OCI-LY3 (cell line): ENCODE results near the gene UROC1.

ENCODE experiments used
- H2AFZ ChIP-seq: fragments of 200-600, 300-600 bp; shearing (Covaris generic); 2 replicates; pipeline ENCODE4 v1.6.0; 2014; ENCODE audit warnings: antibody characterized with exemption, low read depth, low read length
- H3K27ac ChIP-seq: fragments of 200-600, 300-600 bp; sonication (generic); 2 replicates; pipeline ENCODE4 v1.5.1; 2014; ENCODE audit warnings: mild to moderate bottlenecking, low read length, moderate library complexity, mixed read lengths
- H3K27me3 ChIP-seq: fragments of 200-600, 300-600 bp; sonication (generic); 2 replicates; pipeline ENCODE4 v1.6.1; 2014; ENCODE audit warnings: low read depth, low read length, mixed read lengths
- H3K36me3 ChIP-seq: fragments of 200-600, 300-600 bp; sonication (generic); replicated peaks from 2 replicates; pipeline ENCODE3; 2014; ENCODE audit warnings: low read depth, low read length, mixed read lengths
- H3K4me1 ChIP-seq: fragments of 300-600, 200-600 bp; sonication (generic); 2 replicates; pipeline ENCODE4 v1.6.1; 2014; ENCODE audit warnings: low read length, mixed read lengths
- H3K4me2 ChIP-seq: fragments of 200-600, 300-600 bp; sonication (generic); 2 replicates; pipeline ENCODE4 v1.6.1; 2014; ENCODE audit warnings: low read length, mixed read lengths
- H3K4me3 ChIP-seq: fragments of 300-600, 200-600 bp; sonication (generic); 2 replicates; pipeline ENCODE4 v1.5.1; 2014; ENCODE audit warnings: antibody characterized with exemption, mild to moderate bottlenecking, low read length, moderate library complexity
- H3K79me2 ChIP-seq: fragments of 300-600, 200-600 bp; shearing (Covaris generic); 2 replicates; pipeline ENCODE4 v1.6.1; 2014; ENCODE audit warnings: mild to moderate bottlenecking, low read length, mixed read lengths
- H3K9ac ChIP-seq: fragments of 300-600, 200-600 bp; shearing (Covaris generic); 2 replicates; pipeline ENCODE4 v1.6.0; 2014; ENCODE audit warnings: mild to moderate bottlenecking, low read length, moderate library complexity
- H3K9me3 ChIP-seq: fragments of 200-600, 300-600 bp; shearing (Covaris generic); 2 replicates; pipeline ENCODE4 v1.6.1; 2014; ENCODE audit warnings: low read length, mixed read lengths; ENCODE audit not compliant: insufficient read depth
- H4K20me1 ChIP-seq: fragments of 200-600, 300-600 bp; sonication (generic); 2 replicates; pipeline ENCODE4 v1.6.1; 2016; ENCODE audit warnings: low read length, mixed read lengths; ENCODE audit not compliant: insufficient read depth
- CTCF ChIP-seq: fragments of 200-600, 300-600 bp; sonication (generic); IDR thresholded peaks from 2 replicates; pipeline ENCODE4 v1.5.1; 2014; ENCODE audit warnings: antibody characterized with exemption, low read length, low read depth
- EZH2phosphoT487 ChIP-seq: fragments of 200-600 bp; shearing (Covaris generic); IDR thresholded peaks from 2 replicates; pipeline ENCODE4 v1.6.1; 2018; ENCODE audit warnings: antibody characterized with exemption, mixed run types, low read depth

The UROC1 gene

GRCh38 chr3:126519506-126520455, 2.2 kb upstream of the UROC1 start:
- H3K9me3 ChIP-seq, result no peaks in the 10 kb centered on the region
- H3K9ac ChIP-seq, result no peak overlapping the region
- H2AFZ ChIP-seq, result no peak overlapping the region
- H3K4me2 ChIP-seq, result no peak overlapping the region
- TF ChIP-seq CTCF (no peak), EZH2phosphoT487 (no peak)
- H3K27ac ChIP-seq, result no peak overlapping the region
- no peak overlapping the region for H3K4me3 ChIP-seq
- H3K79me2 ChIP-seq, result no peaks in the 10 kb centered on the region
- H4K20me1 ChIP-seq, result no peaks in the 10 kb centered on the region
- no peaks in the 10 kb centered on the region for H3K4me1 ChIP-seq
- no peaks in the 10 kb centered on the region for H3K36me3 ChIP-seq
- no peaks in the 10 kb centered on the region for H3K27me3 ChIP-seq

- H3K4me3 ChIP-seq, result no peak overlapping the region
- H3K27me3 ChIP-seq, result no peaks in the 10 kb centered on the region
- H2AFZ ChIP-seq, result no peak overlapping the region
- H3K27ac ChIP-seq, result no peak overlapping the region
- H4K20me1 ChIP-seq, result no peaks in the 10 kb centered on the region
- H3K9ac ChIP-seq, result no peak overlapping the region
- TF ChIP-seq EZH2phosphoT487 (no peak), CTCF (no peak)
- no peak overlapping the region for H3K4me2 ChIP-seq
- H3K79me2 ChIP-seq, result no peaks in the 10 kb centered on the region
- H3K36me3 ChIP-seq, result no peaks in the 10 kb centered on the region
- no peaks in the 10 kb centered on the region for H3K4me1 ChIP-seq
- no peaks in the 10 kb centered on the region for H3K9me3 ChIP-seq
These were observed 1.2 kb upstream of the UROC1 start for GRCh38 chr3:126518779-126519177.

- H3K27ac ChIP-seq, result no peak overlapping the region
- no peak overlapping the region for H3K4me2 ChIP-seq
- no peak overlapping the region for H2AFZ ChIP-seq
- H3K4me1 ChIP-seq, result no peaks in the 10 kb centered on the region
- H3K9me3 ChIP-seq, result no peaks in the 10 kb centered on the region
- TF ChIP-seq CTCF (no peak), EZH2phosphoT487 (no peak)
- no peaks in the 10 kb centered on the region for H4K20me1 ChIP-seq
- H3K9ac ChIP-seq, result no peak overlapping the region
- H3K4me3 ChIP-seq, result no peak overlapping the region
- H3K36me3 ChIP-seq, result no peaks in the 10 kb centered on the region
- no peaks in the 10 kb centered on the region for H3K79me2 ChIP-seq
- H3K27me3 ChIP-seq, result no peaks in the 10 kb centered on the region
These were observed 609 bp upstream of the UROC1 start for GRCh38 chr3:126517986-126518778.

- Histone ChIP-seq H3K9me3 (no peaks in the 10 kb centered on the region), H3K27me3 (no peaks in the 10 kb centered on the region), H2AFZ (no peak overlapping the region), H4K20me1 (no peaks in the 10 kb centered on the region), H3K9ac (no peak overlapping the region), H3K4me3 (no peak overlapping the region), H3K4me2 (no peak overlapping the region), H3K36me3 (no peaks in the 10 kb centered on the region), H3K79me2 (no peaks in the 10 kb centered on the region), H3K4me1 (no peaks in the 10 kb centered on the region), H3K27ac (no peak overlapping the region)
- TF ChIP-seq CTCF (no peak), EZH2phosphoT487 (no peak)
These were observed 660 bp downstream of the UROC1 start for GRCh38 chr3:126516936-126517290.
